IMR-90 (cell line): Measurements from ENCODE around the gene NCKAP5.

ENCODE experiments used
- CEBPB ChIP-seq: IDR thresholded peaks from 2 replicates; pipeline ENCODE4 v1.6.1; 2012; ENCODE audit warnings: low read depth, low read length, improper control_type of control experiment
- CHD1 ChIP-seq: IDR thresholded peaks from 2 replicates; pipeline ENCODE4 v1.6.1; 2012; ENCODE audit warnings: low read depth, low read length, improper control_type of control experiment
- CTCF ChIP-seq: conservative IDR thresholded peaks from 2 replicates; pipeline ENCODE4 v1.5.1; 2012; ENCODE audit warnings: mild to moderate bottlenecking, low read depth, low read length, improper control_type of control experiment
- POLR2A ChIP-seq: IDR thresholded peaks from 2 replicates; pipeline ENCODE4 v1.6.1; 2012; ENCODE audit warnings: mild to moderate bottlenecking, low read depth, low read length
- RAD21 ChIP-seq: IDR thresholded peaks from 2 replicates; pipeline ENCODE4 v1.6.1; 2012; ENCODE audit warnings: low read length, improper control_type of control experiment
- RFX5 ChIP-seq: IDR thresholded peaks from 2 replicates; pipeline ENCODE4 v1.8.0; 2012; ENCODE audit warnings: low read depth, mild to moderate bottlenecking, low read length, moderate library complexity

DNA sequence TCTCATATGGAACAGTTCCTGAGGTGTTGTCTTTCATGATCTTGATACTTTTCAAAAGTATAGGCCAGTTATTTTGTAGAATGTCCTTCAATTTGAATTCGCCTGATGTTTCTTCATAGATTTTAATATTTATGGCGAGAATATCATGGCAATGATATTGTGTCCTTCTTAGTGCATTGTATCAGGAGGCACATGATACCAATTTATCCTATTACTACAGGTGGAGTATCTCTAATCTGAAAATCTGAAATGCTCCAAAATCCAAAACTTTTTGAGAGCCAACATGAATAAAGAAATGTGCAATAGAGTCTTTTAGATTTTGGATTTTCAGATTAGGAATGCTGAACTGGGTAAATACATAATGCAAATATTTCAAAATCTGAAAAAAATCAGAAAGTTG, 681.7 kb downstream of the NCKAP5 start:
- TF ChIP-seq CTCF (no peak), POLR2A (no peak), RFX5 (no peak), CHD1 (no peak), CEBPB (no peak), RAD21 (no peak)
